HG03439 (cell line): ENCODE data around the gene MIS18A.
"Not testable (repeated sequence)": the region's sequence is repeated elsewhere in the genome, so short reads cannot be mapped to it uniquely, and the experiment has no call there.

Source experiments
- ATAC-seq: cut with Tn5 transposase; IDR thresholded peaks from one replicate; pipeline ENCODE4 v1.9.1; 2021; ENCODE audit warnings: mild to moderate bottlenecking, moderate library complexity; ENCODE audit not compliant: unreplicated experiment

Gene MIS18A

GRCh38 chr21:32278518-32279376 is at the start of gene MIS18A:
Gene MIS18A (minus strand): TSS chr21:32279049. CDS start chr21:32279014, 35 bp downstream.
- ATAC-seq, result peak; percentile 83

GRCh38 chr21:32328595-32328994 is 49.7 kb upstream of the MIS18A start:
- ATAC-seq, result no peak

- no peak for ATAC-seq
These were observed 46.9 kb upstream of the MIS18A start for GRCh38 chr21:32325706-32326105.

DNA sequence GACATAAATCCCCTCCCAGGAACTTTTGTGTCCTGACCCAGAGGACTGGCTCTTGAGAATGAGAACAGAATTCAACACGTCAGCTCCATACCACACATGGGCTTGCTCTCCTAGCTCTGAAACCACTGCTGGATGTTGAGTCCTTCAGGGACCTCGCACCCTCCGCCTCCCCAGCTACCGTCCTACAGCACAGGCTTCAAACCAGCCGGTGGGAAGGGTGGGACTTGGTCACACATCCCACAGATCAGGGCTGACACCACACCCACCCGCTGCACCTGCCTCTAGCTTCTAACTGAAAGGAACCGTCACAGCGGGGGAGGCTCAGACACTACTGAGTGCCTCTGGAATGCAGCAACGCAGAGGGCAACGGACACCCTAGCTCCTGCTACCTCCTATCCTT is 43.8 kb upstream of the MIS18A start:
- no peak for ATAC-seq

GRCh38 chr21:32322103-32322502 is 43.3 kb upstream of the MIS18A start:
- no peak for ATAC-seq

- ATAC-seq, result no peak
These were observed 42.6 kb upstream of the MIS18A start for GRCh38 chr21:32321480-32321879.

DNA sequence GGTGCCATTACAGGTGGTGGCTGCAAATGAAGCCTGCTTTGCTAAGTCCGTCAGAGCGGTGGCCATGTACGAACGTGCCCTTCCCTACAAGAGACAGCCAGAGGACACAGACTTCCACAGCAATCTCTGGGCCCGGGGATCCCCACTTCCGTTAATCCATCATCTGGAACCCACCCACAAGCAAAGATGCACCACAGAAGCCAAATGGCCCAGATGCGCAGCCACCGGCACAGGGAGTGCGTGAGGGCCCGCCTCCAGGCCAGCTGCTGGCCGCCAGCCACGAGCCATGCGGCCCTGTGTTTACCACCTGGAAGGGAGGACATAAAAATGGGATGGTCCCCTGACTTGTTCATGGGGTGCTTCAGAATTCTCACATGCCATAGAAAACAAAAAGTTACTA is 41.9 kb upstream of the MIS18A start:
- ATAC-seq, result no peak

DNA sequence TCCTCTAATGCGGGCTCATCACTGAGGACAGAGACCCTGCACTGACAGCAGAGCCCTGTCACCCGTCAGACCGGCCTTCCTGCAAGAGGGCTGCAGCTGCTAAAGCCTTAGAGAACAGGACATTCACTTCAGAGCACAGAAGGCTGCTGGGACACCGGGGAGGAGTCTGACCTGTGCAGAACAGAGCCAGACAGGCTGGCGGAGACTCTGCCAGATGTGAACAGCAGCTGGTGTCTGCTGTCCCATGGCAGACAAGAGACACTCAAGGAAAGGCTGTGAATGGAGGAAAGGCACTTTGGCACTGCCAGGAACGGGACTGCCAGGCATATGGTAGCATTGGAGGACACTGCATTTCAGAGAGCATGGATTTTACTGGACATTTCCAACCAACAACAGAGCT is 41.2 kb upstream of the MIS18A start:
- ATAC-seq, result no peak

DNA sequence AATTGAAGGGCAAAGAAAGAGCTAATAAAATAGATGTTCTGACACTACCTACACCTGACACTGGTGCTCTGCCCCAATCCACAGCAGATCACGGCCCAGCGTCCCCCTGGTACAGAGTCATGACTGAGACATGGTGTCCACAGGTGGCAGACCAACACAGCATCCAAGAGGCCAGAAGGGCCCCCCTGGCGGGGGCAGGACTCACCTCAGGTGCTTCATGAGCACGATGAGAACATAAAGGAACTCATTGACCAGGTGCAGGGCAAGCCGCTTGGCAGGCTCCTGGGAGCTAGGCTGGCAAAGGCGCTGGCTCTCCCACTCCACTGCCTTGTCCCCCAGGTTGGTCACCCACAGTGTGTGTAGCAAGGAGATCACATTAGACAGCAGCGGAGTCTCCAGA is 40.2 kb upstream of the MIS18A start:
- ATAC-seq, result no peak

DNA sequence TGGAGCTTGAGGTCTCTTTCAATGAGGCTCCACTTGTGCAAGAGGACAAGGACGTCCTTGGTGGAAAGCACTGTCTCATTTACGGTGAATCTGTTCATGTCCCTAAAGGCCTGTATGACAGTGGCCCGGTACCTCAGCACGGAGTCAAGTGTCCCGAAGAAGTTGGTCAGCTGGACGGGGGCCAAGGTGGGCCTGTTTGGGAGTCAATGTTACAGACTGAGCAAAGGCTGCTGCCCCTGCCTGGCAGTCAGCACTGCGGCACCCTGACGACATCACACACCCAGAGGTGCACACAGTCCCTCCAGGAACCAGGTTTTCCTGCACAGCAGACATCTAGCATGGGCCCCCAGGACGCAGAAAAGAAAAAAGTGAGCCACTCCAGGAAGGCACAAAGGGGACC is 38.9 kb upstream of the MIS18A start:
- no peak for ATAC-seq

DNA sequence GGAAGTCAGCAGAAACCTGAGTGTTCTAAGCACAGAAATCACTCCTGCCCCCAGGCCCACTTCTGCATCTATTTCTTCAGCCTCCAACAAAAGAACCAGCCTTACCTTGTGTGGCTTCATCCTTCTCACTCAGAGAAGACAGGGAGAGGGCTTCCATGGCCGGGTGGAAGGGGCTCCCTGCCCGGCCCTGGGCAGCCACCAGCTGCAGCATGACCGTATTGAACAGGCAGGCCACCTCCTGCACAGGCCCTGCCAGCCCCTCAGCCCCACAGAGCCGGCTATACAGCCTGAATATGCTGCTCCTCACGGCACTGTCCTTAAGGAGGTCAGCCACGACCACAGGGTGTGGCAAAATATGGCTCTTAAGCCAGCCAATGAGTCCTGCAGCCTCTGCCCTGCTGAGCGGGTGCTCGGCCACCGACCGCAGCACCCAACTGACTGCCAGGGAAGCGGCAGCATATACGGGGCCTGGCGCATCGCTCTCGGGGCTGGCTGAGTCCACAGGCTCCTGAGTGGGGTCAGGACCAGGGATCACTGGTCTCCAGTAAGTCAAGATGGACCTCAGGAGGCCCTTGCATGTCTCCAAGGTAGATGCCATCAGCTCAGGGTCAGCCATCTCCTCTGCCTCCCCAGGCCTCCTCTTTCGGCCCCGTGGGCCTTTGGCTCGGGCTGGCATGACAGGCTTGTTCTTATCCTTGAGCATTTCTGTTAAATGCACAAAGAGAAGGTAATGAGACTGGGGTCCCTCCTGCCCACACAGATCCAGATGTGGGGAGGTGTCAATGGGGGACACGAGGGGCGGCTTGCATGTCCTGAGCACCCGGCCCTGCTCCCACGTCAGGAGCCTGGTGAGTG is 37.7 kb upstream of the MIS18A start:
- no peak for ATAC-seq

- ATAC-seq, result no peak
These were observed 36.8 kb upstream of the MIS18A start for GRCh38 chr21:32315511-32316281.

- ATAC-seq, result no peak
These were observed 36.0 kb upstream of the MIS18A start for GRCh38 chr21:32314806-32315205.

DNA sequence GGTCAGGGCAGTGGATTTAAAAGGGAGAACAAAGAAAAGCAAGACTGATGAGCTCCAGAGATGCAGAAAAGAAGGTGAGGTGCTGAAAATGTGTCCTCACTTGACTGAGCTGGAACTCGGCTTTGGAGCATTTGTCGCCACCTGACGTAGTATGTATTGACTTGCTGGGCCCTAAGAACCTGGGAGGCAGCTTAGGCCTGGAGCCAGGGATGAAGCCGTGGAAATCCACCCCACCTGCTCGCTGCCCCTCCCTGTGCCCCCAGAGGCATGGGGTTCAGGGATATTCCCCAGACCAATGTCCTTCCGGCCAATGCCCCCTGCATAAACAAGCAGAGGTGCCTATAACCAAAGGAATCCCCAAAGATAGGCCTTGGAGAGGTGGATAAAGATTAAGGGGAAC is 34.1 kb upstream of the MIS18A start:
- ATAC-seq, result no peak

DNA sequence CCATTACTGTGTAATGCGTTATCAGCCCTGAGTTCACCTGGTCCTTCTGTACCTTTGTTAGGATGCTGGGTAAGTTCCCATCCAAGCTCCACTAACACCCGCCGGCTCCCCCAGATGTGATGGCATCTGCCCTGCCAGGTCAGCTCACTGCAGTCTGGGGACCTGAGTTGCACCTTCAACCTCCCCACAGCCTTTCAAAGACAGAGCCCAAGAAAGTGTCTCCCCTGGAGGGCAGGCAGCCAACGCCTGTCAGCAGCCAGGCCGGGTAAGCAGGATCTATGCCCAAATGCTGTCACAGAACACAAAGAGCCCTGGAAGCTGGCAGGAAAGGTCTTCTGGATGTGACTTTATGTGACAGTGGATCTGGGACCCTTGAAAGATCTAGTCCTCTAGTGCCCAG is 33.5 kb upstream of the MIS18A start:
- no peak for ATAC-seq

GRCh38 chr21:32311621-32312020 is 32.8 kb upstream of the MIS18A start:
- ATAC-seq, result no peak

DNA sequence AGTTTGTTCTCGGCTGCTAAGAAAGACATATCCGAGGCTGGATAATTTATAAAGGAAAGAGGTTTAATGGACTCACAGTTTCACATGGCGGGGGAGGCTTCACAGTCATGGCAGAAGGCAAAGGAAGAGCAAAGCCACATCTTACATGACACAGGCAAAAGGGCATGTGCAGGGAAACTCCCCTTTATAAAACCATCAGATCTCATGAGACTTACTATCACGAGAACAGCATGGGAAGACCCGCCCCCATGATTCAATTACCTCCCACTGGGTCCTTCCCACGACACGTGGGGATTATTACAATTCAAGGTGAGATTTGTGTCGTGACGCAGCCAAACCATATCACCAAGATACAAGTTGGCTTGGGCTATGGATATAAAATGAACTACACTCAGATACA is 32.1 kb upstream of the MIS18A start:
- not testable (repeated sequence) for ATAC-seq

GRCh38 chr21:32309906-32310460 is 31.1 kb upstream of the MIS18A start:
- no peak for ATAC-seq

- ATAC-seq, result no peak
These were observed 29.8 kb upstream of the MIS18A start for GRCh38 chr21:32308696-32309095.

GRCh38 chr21:32307706-32308105 is 28.9 kb upstream of the MIS18A start:
- ATAC-seq, result no peak
